GM19455 (cell line): Measurements from ENCODE around the gene NR1I3.
"Not testable (repeated sequence)": the region's sequence is repeated elsewhere in the genome, so short reads cannot be mapped to it uniquely, and the experiment has no call there.

Source experiments
- ATAC-seq: cut with Tn5 transposase; IDR thresholded peaks from one replicate; pipeline ENCODE4 v1.9.1; 2021; ENCODE audit not compliant: unreplicated experiment

Gene NR1I3, protein sequence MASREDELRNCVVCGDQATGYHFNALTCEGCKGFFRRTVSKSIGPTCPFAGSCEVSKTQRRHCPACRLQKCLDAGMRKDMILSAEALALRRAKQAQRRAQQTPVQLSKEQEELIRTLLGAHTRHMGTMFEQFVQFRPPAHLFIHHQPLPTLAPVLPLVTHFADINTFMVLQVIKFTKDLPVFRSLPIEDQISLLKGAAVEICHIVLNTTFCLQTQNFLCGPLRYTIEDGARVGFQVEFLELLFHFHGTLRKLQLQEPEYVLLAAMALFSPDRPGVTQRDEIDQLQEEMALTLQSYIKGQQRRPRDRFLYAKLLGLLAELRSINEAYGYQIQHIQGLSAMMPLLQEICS

GRCh38 chr1:161238039-161238473 lies at the start of gene NR1I3:
NR1I3 (minus strand) TSS chr1:161238203; CDS start chr1:161236565, 1,638 bp downstream.
- ATAC-seq, result no peak

GRCh38 chr1:161287482-161288054 lies 49.6 kb upstream of the NR1I3 start:
- no peak for ATAC-seq

DNA sequence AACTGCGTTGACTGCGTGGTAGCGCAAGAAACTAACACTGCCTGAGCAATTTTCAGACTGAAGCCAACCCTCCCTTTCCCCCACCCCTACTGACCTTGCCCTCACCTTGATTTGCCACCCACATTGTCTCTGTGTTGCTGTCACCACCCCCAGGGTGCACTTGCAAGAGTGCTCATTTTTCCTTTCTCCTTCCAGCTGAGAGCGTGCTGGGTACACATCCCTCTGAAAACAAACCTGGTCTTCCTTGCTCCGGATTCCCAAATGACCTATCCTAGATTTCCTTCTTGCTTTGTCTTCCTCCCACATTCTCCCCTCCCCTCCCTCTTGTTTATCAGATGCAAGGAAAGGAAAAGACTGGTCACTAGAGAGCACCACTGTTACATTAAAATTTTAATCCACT lies 47.5 kb upstream of the NR1I3 start:
- no peak for ATAC-seq

DNA sequence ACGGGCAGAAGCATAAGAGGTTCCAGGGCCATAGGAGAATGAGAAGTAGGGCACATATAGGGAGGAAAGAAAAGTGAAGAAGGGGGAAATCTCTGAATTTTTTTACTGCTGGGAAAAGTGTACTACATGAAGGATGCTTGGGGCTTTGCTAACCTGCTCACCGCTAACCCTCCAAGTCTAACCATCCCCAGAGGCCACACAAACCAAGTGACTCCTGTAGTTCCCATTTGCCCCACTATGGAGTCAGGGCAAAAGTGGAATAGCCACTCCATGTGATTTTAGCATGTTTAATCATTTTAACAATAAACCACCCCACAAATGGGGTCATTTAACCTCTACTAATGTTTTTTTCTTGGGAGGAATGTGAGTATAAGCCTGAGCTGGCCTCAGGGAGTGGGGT lies 47.1 kb upstream of the NR1I3 start:
- ATAC-seq, result no peak

- no peak for ATAC-seq
Observed at GRCh38 chr1:161282991-161283390, 45.0 kb upstream of the NR1I3 start.

GRCh38 chr1:161274874-161275273 lies 36.9 kb upstream of the NR1I3 start:
- no peak for ATAC-seq

- no peak for ATAC-seq
Observed at GRCh38 chr1:161273402-161273801, 35.4 kb upstream of the NR1I3 start.

DNA sequence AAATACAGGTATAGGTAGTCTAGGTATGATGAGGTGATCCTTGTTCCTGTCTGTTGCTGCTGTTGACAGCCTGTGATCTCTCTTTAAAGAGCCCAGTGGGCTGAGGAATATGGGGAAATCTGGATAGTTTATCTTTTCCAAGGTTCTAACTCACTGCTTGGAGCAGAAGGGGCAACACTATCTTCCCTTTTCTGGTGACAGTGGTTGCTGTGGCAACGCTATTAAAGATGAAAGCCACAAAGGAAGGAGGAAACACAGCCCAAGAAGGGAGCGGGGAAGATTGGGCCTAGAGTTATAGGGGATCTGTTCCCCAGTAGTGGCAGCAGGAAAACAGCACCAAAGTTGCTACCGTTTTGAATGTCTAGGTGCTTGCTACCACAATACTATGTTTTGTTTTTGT lies 29.3 kb upstream of the NR1I3 start:
- no peak for ATAC-seq

DNA sequence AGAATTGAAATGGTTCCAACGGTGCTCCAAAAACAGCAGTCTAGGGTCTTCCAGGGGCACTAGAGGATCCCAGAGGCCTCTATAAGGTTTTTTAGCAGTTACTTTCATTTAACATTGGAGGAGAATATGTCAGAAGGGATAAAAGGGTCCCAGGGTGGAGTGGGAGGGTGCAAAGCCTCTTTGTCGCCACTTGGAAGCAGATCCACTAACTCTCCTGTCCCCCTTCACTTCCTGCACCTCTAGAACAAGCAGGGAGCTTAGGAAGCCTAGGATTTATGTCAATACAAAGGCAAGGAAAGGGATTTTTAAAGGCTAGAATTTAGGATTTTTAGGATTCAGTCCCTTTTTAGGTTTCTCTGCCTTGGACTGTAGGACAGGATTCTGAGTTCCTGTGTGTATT lies 28.8 kb upstream of the NR1I3 start:
- no peak for ATAC-seq

DNA sequence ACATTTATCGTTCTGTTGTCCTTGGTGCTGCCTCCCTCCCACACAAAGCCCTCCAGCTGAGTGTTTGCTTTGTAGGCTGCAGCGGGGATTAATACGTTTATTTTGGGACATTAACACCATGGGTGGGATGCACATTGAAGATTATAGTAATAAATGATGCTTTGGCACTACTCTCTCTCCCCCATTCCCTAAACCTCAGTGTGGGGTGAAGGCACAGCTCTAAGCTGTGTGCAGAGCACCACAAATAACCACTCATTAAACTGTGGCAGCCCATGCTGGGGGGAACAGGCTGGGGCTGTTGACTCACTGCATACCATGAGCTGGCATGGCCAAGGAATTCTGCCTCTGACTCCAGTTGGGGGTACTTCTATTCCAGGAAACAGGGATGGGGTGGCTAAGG lies 28.2 kb upstream of the NR1I3 start:
- ATAC-seq, result no peak

DNA sequence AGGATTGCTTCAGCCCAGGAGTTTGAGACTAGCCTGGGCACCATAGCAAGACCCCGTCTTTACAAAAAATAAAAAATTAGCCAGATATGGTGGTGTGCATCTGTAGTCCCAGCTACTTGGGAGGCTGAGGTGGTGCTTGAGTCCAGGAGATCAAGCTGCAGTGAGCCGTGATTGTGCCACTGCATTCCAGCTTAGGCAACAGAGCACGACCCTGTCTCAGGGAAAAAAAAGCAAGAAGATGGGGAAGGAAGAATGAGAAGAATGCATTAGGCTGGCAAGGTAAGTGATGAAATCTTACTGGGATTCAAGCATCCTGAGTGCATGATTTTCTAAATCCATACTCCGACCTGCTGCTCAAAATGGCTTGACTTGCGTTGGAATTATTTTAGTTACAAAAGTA lies 27.3 kb upstream of the NR1I3 start:
- no peak for ATAC-seq

GRCh38 chr1:161261261-161262235 lies 23.5 kb upstream of the NR1I3 start:
- ATAC-seq, result no peak

DNA sequence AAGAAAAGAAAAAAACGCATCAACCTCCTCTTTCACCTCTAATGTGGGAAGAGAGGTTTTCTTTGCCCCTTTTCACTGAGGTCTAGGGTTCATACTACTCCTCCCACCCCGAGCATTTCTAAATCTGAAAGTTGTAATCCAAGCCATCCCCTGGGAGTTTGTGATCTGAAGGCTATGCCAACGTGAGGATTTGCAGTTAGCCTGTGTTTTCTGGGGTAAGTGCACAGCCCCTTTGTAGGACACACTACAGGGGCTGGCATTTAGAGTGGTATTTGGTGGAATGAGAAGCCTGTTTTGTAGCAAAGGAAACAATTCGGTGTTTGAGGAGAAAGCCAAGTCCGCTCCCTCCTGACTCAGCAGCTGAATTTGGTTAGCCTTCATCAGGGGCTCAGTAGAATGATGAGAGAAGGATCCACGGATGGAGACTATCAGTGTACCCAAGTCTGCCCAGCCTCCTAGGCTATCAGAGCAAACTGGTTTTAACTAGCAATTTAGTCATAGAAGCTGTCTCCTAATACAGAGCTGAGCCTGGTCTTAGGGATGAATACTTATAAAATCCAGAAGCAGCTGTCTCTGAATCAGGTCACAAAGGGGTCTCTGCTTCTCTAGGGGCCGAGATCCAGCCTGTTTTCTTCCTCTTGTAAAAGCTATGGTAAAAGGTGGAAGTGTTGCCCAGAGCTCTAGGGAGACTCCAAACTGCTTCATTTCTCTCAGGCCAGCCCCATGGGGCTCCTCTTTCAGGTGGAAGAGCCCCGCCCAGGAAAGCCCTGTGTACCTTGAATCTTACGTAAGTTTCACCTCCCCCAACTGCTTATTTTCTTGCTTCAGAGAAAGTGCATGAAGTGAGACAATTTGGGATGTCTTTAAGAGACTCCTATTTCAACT lies 22.6 kb upstream of the NR1I3 start:
- ATAC-seq, result no peak

- no peak for ATAC-seq
Observed at GRCh38 chr1:161259765-161260164, 21.8 kb upstream of the NR1I3 start.

- no peak for ATAC-seq
Observed at GRCh38 chr1:161259345-161259702, 21.3 kb upstream of the NR1I3 start.

DNA sequence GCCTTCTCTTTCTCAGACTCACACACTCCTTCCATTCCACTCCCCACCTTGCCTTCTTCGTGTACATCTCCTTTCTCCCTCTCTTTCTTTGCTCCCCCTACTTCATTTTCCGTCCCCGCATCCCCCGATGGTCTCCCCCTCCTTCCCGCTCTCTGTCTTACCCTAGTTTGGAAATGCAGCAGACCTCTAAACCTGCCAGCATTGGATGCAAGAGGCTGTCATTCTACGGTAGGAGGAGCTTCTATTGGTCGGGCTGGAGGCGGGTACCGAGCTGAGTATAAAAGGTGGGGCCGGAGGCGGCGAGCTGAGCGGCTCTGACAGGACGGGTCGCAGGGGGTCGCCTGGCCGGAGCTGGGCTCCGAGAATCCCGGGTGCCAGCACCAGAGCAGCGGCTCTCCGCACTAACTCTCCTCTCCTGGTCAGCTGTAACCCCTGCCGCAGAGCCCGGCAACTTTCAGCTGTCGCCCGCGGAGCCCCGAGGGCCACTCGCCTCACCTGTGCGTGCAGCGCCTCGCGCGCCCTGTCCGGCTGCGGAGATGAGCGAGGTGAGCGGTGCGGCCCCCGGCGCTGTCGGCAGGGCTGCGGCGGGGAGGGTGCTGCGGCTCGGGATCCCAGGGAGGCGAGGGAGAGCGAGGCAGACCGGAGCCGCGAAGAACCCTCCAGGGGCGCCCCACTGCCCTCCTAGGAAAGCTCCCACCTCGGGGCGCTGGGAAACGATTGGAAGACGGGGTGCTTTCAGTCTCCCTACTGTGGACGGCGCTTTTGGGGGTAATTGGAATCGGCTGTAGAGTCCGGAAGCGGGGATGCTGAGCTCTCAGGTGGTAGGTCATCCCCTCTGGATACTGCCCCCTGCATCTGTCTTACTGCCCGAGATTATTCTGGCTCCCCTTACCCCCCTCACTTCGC lies 20.7 kb upstream of the NR1I3 start, which contains the start of gene PCP4L1:
TSS of gene PCP4L1 (plus strand) at position 307 of the 906 bp plus-strand sequence. CDS start at position 537, 230 bp downstream.
- no peak for ATAC-seq

GRCh38 chr1:161257109-161257508 lies 19.1 kb upstream of the NR1I3 start:
- ATAC-seq, result not testable (repeated sequence)

DNA sequence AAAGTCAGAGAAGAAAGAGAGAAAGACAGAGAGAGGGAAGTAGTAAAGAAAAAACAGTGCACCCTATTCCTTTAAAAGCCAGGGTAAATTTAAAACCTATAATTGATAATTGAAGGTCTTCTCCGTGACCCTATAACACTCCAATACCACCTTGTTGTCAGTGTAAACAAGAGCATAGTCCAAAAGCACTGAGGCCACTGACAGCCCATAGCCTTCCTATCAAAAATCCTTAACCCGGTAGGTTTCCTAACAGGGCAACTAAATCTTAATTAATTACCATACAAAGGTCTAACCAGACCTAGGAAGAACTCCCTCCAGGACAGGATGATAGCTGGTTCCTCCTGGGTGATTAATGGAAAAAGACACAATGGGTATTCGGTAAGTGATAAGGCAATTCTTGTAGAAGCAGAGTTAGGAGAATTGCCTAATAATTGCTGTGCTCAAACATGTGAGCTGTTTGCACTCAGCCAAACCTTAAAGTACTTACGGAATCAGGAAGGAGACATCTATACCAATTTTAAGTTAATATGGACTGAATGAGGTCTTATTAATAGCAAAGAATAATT lies 18.0 kb upstream of the NR1I3 start:
- not testable (repeated sequence) for ATAC-seq

DNA sequence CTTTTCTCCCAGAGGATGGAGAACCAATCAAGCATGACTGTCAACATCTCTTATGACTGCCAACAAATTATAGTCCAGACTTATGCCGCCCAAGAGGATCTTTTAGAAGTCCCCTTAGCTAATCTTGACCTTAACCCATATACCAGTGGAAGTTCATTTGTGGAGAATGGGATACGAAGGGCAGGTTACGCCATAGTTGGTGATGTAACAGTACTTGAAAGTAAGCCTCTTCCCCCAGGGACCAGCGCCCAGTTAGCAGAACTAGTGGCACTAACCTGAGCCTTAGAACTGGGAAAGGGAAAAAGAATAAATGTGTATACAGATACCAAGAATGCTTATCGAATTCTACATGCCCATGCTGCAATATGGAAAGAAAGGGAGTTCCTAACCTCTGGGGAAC lies 17.3 kb upstream of the NR1I3 start:
- ATAC-seq, result not testable (repeated sequence)
